OCI-LY3 (cell line): Measurements from ENCODE around the gene MTHFR.

Experiments used
- H2AFZ ChIP-seq: fragments of 200-600, 300-600 bp; shearing (Covaris generic); 2 replicates; pipeline ENCODE4 v1.6.0; 2014; ENCODE audit warnings: antibody characterized with exemption, low read depth, low read length
- H3K27ac ChIP-seq: fragments of 200-600, 300-600 bp; sonication (generic); 2 replicates; pipeline ENCODE4 v1.5.1; 2014; ENCODE audit warnings: mild to moderate bottlenecking, low read length, moderate library complexity, mixed read lengths
- H3K27me3 ChIP-seq: fragments of 200-600, 300-600 bp; sonication (generic); 2 replicates; pipeline ENCODE4 v1.6.1; 2014; ENCODE audit warnings: low read depth, low read length, mixed read lengths
- H3K36me3 ChIP-seq: fragments of 200-600, 300-600 bp; sonication (generic); replicated peaks from 2 replicates; pipeline ENCODE3; 2014; ENCODE audit warnings: low read depth, low read length, mixed read lengths
- H3K4me1 ChIP-seq: fragments of 300-600, 200-600 bp; sonication (generic); 2 replicates; pipeline ENCODE4 v1.6.1; 2014; ENCODE audit warnings: low read length, mixed read lengths
- H3K4me2 ChIP-seq: fragments of 200-600, 300-600 bp; sonication (generic); 2 replicates; pipeline ENCODE4 v1.6.1; 2014; ENCODE audit warnings: low read length, mixed read lengths
- H3K4me3 ChIP-seq: fragments of 300-600, 200-600 bp; sonication (generic); 2 replicates; pipeline ENCODE4 v1.5.1; 2014; ENCODE audit warnings: antibody characterized with exemption, mild to moderate bottlenecking, low read length, moderate library complexity
- H3K79me2 ChIP-seq: fragments of 300-600, 200-600 bp; shearing (Covaris generic); 2 replicates; pipeline ENCODE4 v1.6.1; 2014; ENCODE audit warnings: mild to moderate bottlenecking, low read length, mixed read lengths
- H3K9ac ChIP-seq: fragments of 300-600, 200-600 bp; shearing (Covaris generic); 2 replicates; pipeline ENCODE4 v1.6.0; 2014; ENCODE audit warnings: mild to moderate bottlenecking, low read length, moderate library complexity
- H3K9me3 ChIP-seq: fragments of 200-600, 300-600 bp; shearing (Covaris generic); 2 replicates; pipeline ENCODE4 v1.6.1; 2014; ENCODE audit warnings: low read length, mixed read lengths; ENCODE audit not compliant: insufficient read depth
- H4K20me1 ChIP-seq: fragments of 200-600, 300-600 bp; sonication (generic); 2 replicates; pipeline ENCODE4 v1.6.1; 2016; ENCODE audit warnings: low read length, mixed read lengths; ENCODE audit not compliant: insufficient read depth
- EZH2phosphoT487 ChIP-seq: fragments of 200-600 bp; shearing (Covaris generic); IDR thresholded peaks from 2 replicates; pipeline ENCODE4 v1.6.1; 2018; ENCODE audit warnings: antibody characterized with exemption, mixed run types, low read depth
- TF ChIP-seq, protein P1 (sequence below): fragments of 200-600, 300-600 bp; sonication (generic); IDR thresholded peaks from 2 replicates; pipeline ENCODE4 v1.5.1; 2014; ENCODE audit warnings: antibody characterized with exemption, low read length, low read depth

The MTHFR gene

DNA sequence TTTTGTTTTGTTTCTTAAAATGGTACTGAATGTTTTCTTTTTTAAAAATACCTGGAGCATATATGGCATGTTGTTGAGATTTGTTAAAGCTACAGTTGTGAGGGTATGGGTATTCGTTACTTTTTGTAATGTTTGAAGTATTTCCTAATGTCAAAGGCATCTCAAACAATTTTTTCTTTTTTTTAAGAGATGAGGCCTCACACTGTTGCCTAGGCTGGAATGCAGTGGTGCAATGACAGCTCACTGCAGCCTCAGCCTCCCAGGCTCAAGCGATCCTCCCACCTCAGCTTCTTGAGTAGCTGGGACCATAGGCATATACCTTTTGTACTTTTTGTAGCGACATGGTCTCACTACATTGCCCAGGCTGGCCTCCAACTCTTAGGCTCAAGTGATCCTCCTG, 16.3 kb upstream of the MTHFR start:
- Histone ChIP-seq H3K27ac (no peak overlapping the region), H3K4me3 (no peak overlapping the region), H3K4me1 (no peaks in the 10 kb centered on the region), H3K27me3 (no peaks in the 10 kb centered on the region), H4K20me1 (no peaks in the 10 kb centered on the region), H3K36me3 (peaks cover 9% of the 10 kb centered on the region), H3K79me2 (no peaks in the 10 kb centered on the region), H3K4me2 (no peak overlapping the region), H2AFZ (no peak overlapping the region), H3K9ac (no peak overlapping the region), H3K9me3 (no peaks in the 10 kb centered on the region)
- no peak for TF ChIP-seq EZH2phosphoT487
- TF ChIP-seq, protein P1, sequence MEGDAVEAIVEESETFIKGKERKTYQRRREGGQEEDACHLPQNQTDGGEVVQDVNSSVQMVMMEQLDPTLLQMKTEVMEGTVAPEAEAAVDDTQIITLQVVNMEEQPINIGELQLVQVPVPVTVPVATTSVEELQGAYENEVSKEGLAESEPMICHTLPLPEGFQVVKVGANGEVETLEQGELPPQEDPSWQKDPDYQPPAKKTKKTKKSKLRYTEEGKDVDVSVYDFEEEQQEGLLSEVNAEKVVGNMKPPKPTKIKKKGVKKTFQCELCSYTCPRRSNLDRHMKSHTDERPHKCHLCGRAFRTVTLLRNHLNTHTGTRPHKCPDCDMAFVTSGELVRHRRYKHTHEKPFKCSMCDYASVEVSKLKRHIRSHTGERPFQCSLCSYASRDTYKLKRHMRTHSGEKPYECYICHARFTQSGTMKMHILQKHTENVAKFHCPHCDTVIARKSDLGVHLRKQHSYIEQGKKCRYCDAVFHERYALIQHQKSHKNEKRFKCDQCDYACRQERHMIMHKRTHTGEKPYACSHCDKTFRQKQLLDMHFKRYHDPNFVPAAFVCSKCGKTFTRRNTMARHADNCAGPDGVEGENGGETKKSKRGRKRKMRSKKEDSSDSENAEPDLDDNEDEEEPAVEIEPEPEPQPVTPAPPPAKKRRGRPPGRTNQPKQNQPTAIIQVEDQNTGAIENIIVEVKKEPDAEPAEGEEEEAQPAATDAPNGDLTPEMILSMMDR, result no peak

DNA sequence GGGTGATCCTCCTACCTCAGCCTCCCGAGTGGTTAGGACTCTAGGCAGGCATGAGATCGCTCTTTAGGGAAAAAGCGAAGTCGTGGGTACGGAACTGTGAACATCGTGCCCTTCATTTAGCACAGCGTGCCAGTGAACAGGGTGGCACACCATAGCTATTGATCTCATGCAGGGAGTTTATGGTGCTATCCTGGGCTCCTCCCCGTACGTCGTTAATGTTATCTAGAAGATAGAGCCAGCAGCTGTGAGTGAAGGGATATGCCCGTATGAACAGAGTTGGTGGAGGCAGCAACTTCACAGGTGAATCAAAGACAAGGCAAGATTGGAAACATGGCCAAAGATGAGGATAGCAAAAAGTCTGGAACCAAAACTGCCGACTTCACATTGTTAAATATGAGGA, 11.4 kb upstream of the MTHFR start:
- TF ChIP-seq EZH2phosphoT487, result no peak
- TF ChIP-seq, protein P1, result no peak
- H3K4me1 ChIP-seq, result peaks cover 14% of the 10 kb centered on the region
- no peak overlapping the region for H2AFZ ChIP-seq
- no peaks in the 10 kb centered on the region for H3K9me3 ChIP-seq
- H4K20me1 ChIP-seq, result no peaks in the 10 kb centered on the region
- H3K27me3 ChIP-seq, result no peaks in the 10 kb centered on the region
- H3K4me3 ChIP-seq, result no peak overlapping the region
- H3K36me3 ChIP-seq, result peaks cover 19% of the 10 kb centered on the region
- H3K27ac ChIP-seq, result no peak overlapping the region
- peaks cover 7% of the 10 kb centered on the region; the same call in 1 of the 2 replicates for H3K79me2 ChIP-seq
- no peak overlapping the region for H3K4me2 ChIP-seq
- no peak overlapping the region for H3K9ac ChIP-seq

DNA sequence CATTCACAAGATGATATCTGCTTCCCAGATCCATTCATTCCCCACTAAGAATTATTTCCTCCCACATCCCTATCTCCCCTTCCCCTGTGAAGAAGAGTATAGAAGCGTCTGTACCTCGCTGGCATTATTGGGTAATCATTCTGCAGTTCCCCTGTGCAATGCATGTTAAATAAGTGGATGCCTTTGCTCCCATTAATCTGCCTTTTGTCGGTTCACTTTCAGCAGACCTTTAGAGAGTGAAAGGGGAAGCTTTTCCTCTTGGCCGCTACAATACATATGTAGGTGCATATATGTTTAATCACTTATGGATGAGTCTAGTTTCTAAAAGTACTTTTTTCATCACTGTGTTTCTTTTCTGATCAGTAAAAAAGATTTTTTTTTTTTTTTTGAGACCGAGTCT, 7.3 kb upstream of the MTHFR start:
- H3K4me2 ChIP-seq, result no peak overlapping the region
- no peak overlapping the region for H2AFZ ChIP-seq
- no peaks in the 10 kb centered on the region for H3K9me3 ChIP-seq
- no peaks in the 10 kb centered on the region for H3K27me3 ChIP-seq
- H3K4me1 ChIP-seq, result peaks cover 14% of the 10 kb centered on the region
- H3K79me2 ChIP-seq, result peaks cover 7% of the 10 kb centered on the region; the same call in 1 of the 2 replicates
- no peak overlapping the region for H3K27ac ChIP-seq
- no peak overlapping the region for H3K9ac ChIP-seq
- no peak overlapping the region for H3K4me3 ChIP-seq
- no peaks in the 10 kb centered on the region for H4K20me1 ChIP-seq
- H3K36me3 ChIP-seq, result peaks cover 23% of the 10 kb centered on the region
- TF ChIP-seq EZH2phosphoT487, result no peak
- TF ChIP-seq, protein P1, result no peak

DNA sequence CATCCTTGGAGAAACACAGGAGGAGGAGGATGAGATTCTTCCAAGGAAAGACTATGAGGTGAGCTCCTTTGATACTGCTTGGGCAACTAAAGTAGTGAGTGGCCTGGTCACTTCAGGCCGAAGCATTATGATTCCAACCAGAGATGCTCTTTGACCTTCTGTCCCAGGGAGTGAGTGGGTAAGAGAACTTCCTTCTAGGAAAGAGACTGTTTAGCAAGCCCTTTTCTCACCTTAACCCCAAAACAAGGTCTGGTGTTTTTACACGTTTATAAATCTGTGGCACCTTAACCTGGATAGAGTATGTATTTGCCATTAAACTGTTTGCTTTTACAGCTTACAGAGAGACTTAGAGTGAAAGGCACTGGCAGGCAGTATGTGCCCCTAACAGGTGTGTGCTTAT, 1.4 kb upstream of the MTHFR start:
- Histone ChIP-seq H3K9ac (peak overlapping the region; percentile 87), H3K27ac (peak overlapping the region; percentile 61), H2AFZ (no peak overlapping the region), H3K27me3 (no peaks in the 10 kb centered on the region), H4K20me1 (no peaks in the 10 kb centered on the region), H3K4me1 (peaks cover 21% of the 10 kb centered on the region), H3K9me3 (no peaks in the 10 kb centered on the region), H3K79me2 (peaks cover 21% of the 10 kb centered on the region), H3K36me3 (peaks cover 14% of the 10 kb centered on the region), H3K4me2 (peak overlapping the region; percentile 91), H3K4me3 (peak overlapping the region; percentile 98)
- TF ChIP-seq, protein P1, result no peak
- no peak for TF ChIP-seq EZH2phosphoT487
